PFSK-1 (cell line): ENCODE data around the gene THRB.

Experiments used
- FOXP2 ChIP-seq: optimal IDR thresholded peaks from 2 replicates; pipeline ENCODE3; 2011; ENCODE audit warnings: borderline replicate concordance, control low read depth, inconsistent platforms; ENCODE audit not compliant: insufficient read depth; ENCODE audit errors: extremely low read length, extremely low read depth
- POLR2AphosphoS5 ChIP-seq: IDR thresholded peaks from 2 replicates; pipeline ENCODE4 v1.6.1; 2012; ENCODE audit warnings: low read depth, mild to moderate bottlenecking, control low read depth, low read length, moderate library complexity
- REST ChIP-seq, 2 experiments: IDR thresholded peaks; 2 replicates each; pipeline versions ENCODE4 v1.6.1 to v1.8.0; 2011 to 2012; ENCODE audit warnings: low read depth in 2 of 2, low read length in 2 of 2, control low read depth in 1 of 2, inconsistent platforms in 1 of 2, mild to moderate bottlenecking in 1 of 2, moderate library complexity in 1 of 2; ENCODE audit not compliant: insufficient read depth in 1 of 2
- SIN3A ChIP-seq: IDR thresholded peaks from 2 replicates; pipeline ENCODE4 v1.6.1; 2012; ENCODE audit warnings: mild to moderate bottlenecking, low read length, moderate library complexity, borderline replicate concordance; ENCODE audit not compliant: insufficient read depth
- TAF1 ChIP-seq: IDR thresholded peaks from 2 replicates; pipeline ENCODE4 v1.6.1; 2012; ENCODE audit warnings: low read length, control low read depth, borderline replicate concordance; ENCODE audit not compliant: insufficient read depth

Gene THRB

GRCh38 chr3:24174614-24175013, 320.0 kb downstream of the THRB start:
- TF ChIP-seq TAF1 (no peak), SIN3A (no peak), FOXP2 (no peak), POLR2AphosphoS5 (no peak), REST (IDR thresholded peaks at IDR 0.05; ENCODE audit: insufficient read depth in 1 of 2, low read depth in 2 of 2, low read length in 2 of 2) (no peak)

GRCh38 chr3:24168977-24169376, 325.7 kb downstream of the THRB start:
- TF ChIP-seq FOXP2: no peak
- no peak for TF ChIP-seq TAF1
- no peak for TF ChIP-seq REST (IDR thresholded peaks at IDR 0.05; ENCODE audit: insufficient read depth in 1 of 2, low read depth in 2 of 2, low read length in 2 of 2)
- TF ChIP-seq SIN3A: no peak
- no peak for TF ChIP-seq POLR2AphosphoS5

GRCh38 chr3:24167429-24167828, 327.2 kb downstream of the THRB start:
- TF ChIP-seq TAF1: no peak
- no peak for TF ChIP-seq POLR2AphosphoS5
- no peak for TF ChIP-seq SIN3A

GRCh38 chr3:24166515-24166914, 328.1 kb downstream of the THRB start:
- TF ChIP-seq REST (IDR thresholded peaks at IDR 0.05; ENCODE audit: insufficient read depth in 1 of 2, low read depth in 2 of 2, low read length in 2 of 2) (no peak), SIN3A (no peak), FOXP2 (no peak), TAF1 (no peak), POLR2AphosphoS5 (no peak)

- TF ChIP-seq FOXP2 (no peak), SIN3A (no peak), REST (IDR thresholded peaks at IDR 0.05; ENCODE audit: insufficient read depth in 1 of 2, low read depth in 2 of 2, low read length in 2 of 2) (no peak), POLR2AphosphoS5 (no peak), TAF1 (no peak)
Observed at GRCh38 chr3:24165603-24165982, 329.1 kb downstream of the THRB start.
